SK-N-SH (cell line): ENCODE results near the gene OCEL1. TPM values are rescaled to one million over a fixed set of nuclear protein-coding genes. Genes with fewer than 3 reads are reported as not detected.

Source experiments
- CTCF ChIA-PET: fragments of 300-600, 350-600 bp; formaldehyde crosslinking; extraction: SDS; loops from one replicate; lab custom pipeline; 2021; lab: Yijun Ruan, JAX
- POLR2A ChIA-PET: fragments of 350-600 bp; sonication (Branson Sonifier 250); formaldehyde crosslinking; extraction: SDS; loops from one replicate; lab custom pipeline; 2020; ENCODE audit warnings: antibody characterized with exemption, inconsistent platforms; lab: Yijun Ruan, JAX
- DNase-seq: peaks from one replicate; pipeline ENCODE4 v3.0.0; 2012
- H2AFZ ChIP-seq: fragments of 200-600 bp; sonication (generic); 2 replicates; pipeline ENCODE4 v1.8.1; 2016; ENCODE audit warnings: antibody characterized with exemption, mild to moderate bottlenecking, low read depth
- H3F3A ChIP-seq: fragments of 200-600 bp; sonication (generic); replicated peaks from 2 replicates; pipeline ENCODE3; 2016; ENCODE audit warnings: antibody characterized with exemption, mild to moderate bottlenecking; ENCODE audit not compliant: insufficient read depth
- H3K27ac ChIP-seq, 2 experiments: fragments of 200-500 bp in 1 of 2; fragments of 200-600 bp in 1 of 2; sonication (Bioruptor generic) in 1 of 2; sonication (generic), shearing (Covaris generic) in 1 of 2; 2 replicates each; pipeline versions ENCODE4 v1.5.1 to v1.6.1; 2014 to 2016; ENCODE audit warnings: low read depth in 2 of 2, inconsistent platforms in 1 of 2, low read length in 1 of 2, mild to moderate bottlenecking in 1 of 2, mixed read lengths in 1 of 2
- H3K27me3 ChIP-seq: fragments of 200-600 bp; sonication (generic), shearing (Covaris generic); 2 replicates; pipeline ENCODE4 v1.6.1; 2016; ENCODE audit warnings: mixed run types; ENCODE audit not compliant: insufficient read depth
- H3K36me3 ChIP-seq, 2 experiments: fragments of 200-500 bp in 1 of 2; fragments of 200-600 bp in 1 of 2; sonication (Bioruptor generic) in 1 of 2; sonication (generic) in 1 of 2; replicated peaks in 1 of 2; 2 replicates each; pipeline versions ENCODE3 to v1.5.1; 2014 to 2016; ENCODE audit warnings: low read length in 1 of 2, mild to moderate bottlenecking in 1 of 2; ENCODE audit not compliant: insufficient read depth in 2 of 2, control insufficient read depth in 1 of 2
- H3K4me1 ChIP-seq, 2 experiments: fragments of 200-500 bp in 1 of 2; fragments of 200-600 bp in 1 of 2; sonication (Bioruptor generic) in 1 of 2; sonication (generic), shearing (Covaris generic) in 1 of 2; 2 replicates each; pipeline versions ENCODE4 v1.5.1 to v1.6.1; 2014 to 2016; ENCODE audit warnings: low read depth in 1 of 2, low read length in 1 of 2, mixed run types in 1 of 2; ENCODE audit not compliant: insufficient read depth in 2 of 2, control insufficient read depth in 1 of 2
- H3K4me2 ChIP-seq: fragments of 200-600 bp; sonication (generic), shearing (Covaris generic); 2 replicates; pipeline ENCODE4 v1.6.1; 2017; ENCODE audit warnings: mixed run types
- H3K4me3 ChIP-seq, 2 experiments: fragments of 200-500 bp in 1 of 2; fragments of 200-600 bp in 1 of 2; sonication (Bioruptor generic) in 1 of 2; sonication (generic), shearing (Covaris generic) in 1 of 2; 2 replicates each; pipeline versions ENCODE4 v1.5.1 to v1.8.1; 2014 to 2016; ENCODE audit warnings: low read depth in 2 of 2, inconsistent platforms in 1 of 2, low read length in 1 of 2, mild to moderate bottlenecking in 1 of 2, mixed read lengths in 1 of 2, moderate library complexity in 1 of 2
- H3K79me2 ChIP-seq: fragments of 200-600 bp; sonication (generic); 2 replicates; pipeline ENCODE4 v1.8.1; 2017; ENCODE audit warnings: mild to moderate bottlenecking; ENCODE audit not compliant: insufficient read depth
- H3K9ac ChIP-seq: fragments of 200-600 bp; sonication (generic); 2 replicates; pipeline ENCODE4 v1.6.1; 2017; ENCODE audit warnings: mixed run types
- H3K9me2 ChIP-seq: fragments of 200-600 bp; sonication (generic); 2 replicates; pipeline ENCODE4 v1.6.1; 2017; ENCODE audit warnings: mixed run types
- H3K9me3 ChIP-seq: fragments of 200-600 bp; sonication (generic); 2 replicates; pipeline ENCODE4 v1.6.1; 2017; ENCODE audit warnings: mixed run types, mild to moderate bottlenecking, moderate library complexity
- H4K20me1 ChIP-seq: fragments of 200-600 bp; sonication (generic); 2 replicates; pipeline ENCODE4 v1.6.1; 2017; ENCODE audit warnings: mild to moderate bottlenecking, mixed run types; ENCODE audit not compliant: insufficient read depth
- CHD2 ChIP-seq: fragments of 150-350 bp; IDR thresholded peaks from 2 replicates; pipeline ENCODE4 v1.6.1; 2018; ENCODE audit warnings: low read length; ENCODE audit not compliant: partially characterized antibody
- CTCF ChIP-seq: fragments of 200-600 bp; sonication (generic); IDR thresholded peaks from 2 replicates; pipeline ENCODE4 v1.6.1; 2017; ENCODE audit warnings: antibody characterized with exemption, mild to moderate bottlenecking, moderate library complexity
- EP300 ChIP-seq, 2 experiments: IDR thresholded peaks; 2 replicates each; pipeline versions ENCODE4 v1.4.0 to v1.6.1; 2012; ENCODE audit warnings: borderline replicate concordance in 1 of 2, low read depth in 1 of 2, low read length in 1 of 2
- FOXJ3 ChIP-seq: sonication (generic); formaldehyde crosslinking; IDR thresholded peaks from 2 replicates; pipeline ENCODE4 v1.5.1; 2020; ENCODE audit warnings: mild to moderate bottlenecking, missing genetic modification reagents
- JUND ChIP-seq: IDR thresholded peaks from 2 replicates; pipeline ENCODE4 v1.4.0; 2012
- MAX ChIP-seq: IDR thresholded peaks from 2 replicates; pipeline ENCODE4 v1.4.0; 2012; ENCODE audit warnings: low read depth
- MEF2A ChIP-seq: IDR thresholded peaks from 2 replicates; pipeline ENCODE4 v1.4.0; 2012; ENCODE audit warnings: low read depth, borderline replicate concordance
- NRF1 ChIP-seq: IDR thresholded peaks from 2 replicates; pipeline ENCODE4 v1.6.1; 2012; ENCODE audit warnings: low read depth, mild to moderate bottlenecking, low read length
- PBX3 ChIP-seq: IDR thresholded peaks from 2 replicates; pipeline ENCODE4; 2012
- REST ChIP-seq: IDR thresholded peaks from 2 replicates; pipeline ENCODE4 v1.6.1; 2012; ENCODE audit warnings: mild to moderate bottlenecking, low read depth, low read length, moderate library complexity
- RFX5 ChIP-seq: IDR thresholded peaks from 2 replicates; pipeline ENCODE4 v1.6.1; 2012; ENCODE audit warnings: mild to moderate bottlenecking, improper control_type of control experiment, low read length
- RXRA ChIP-seq: IDR thresholded peaks from 2 replicates; pipeline ENCODE4 v1.4.0; 2012; ENCODE audit warnings: low read depth, mild to moderate bottlenecking, borderline replicate concordance
- SIN3A ChIP-seq: IDR thresholded peaks from 2 replicates; pipeline ENCODE4 v1.6.1; 2012; ENCODE audit warnings: low read depth, mild to moderate bottlenecking, low read length, moderate library complexity, borderline replicate concordance
- TAF1 ChIP-seq: IDR thresholded peaks from 2 replicates; pipeline ENCODE4 v1.6.1; 2012; ENCODE audit warnings: low read depth, mild to moderate bottlenecking, low read length, moderate library complexity, borderline replicate concordance
- TCF12 ChIP-seq: IDR thresholded peaks from 2 replicates; pipeline ENCODE4 v1.4.0; 2012
- TEAD4 ChIP-seq: IDR thresholded peaks from 2 replicates; pipeline ENCODE4 v1.4.0; 2012; ENCODE audit warnings: mild to moderate bottlenecking, borderline replicate concordance; ENCODE audit not compliant: insufficient read depth
- WGBS: methylation state at CpG from one replicate; pipeline ENCODE4 v1.1.6; 2017; ENCODE audit warnings: low lambda C conversion rate; 5-methylcytosine and 5-hydroxymethylcytosine counted together
- polyA plus RNA-seq, 3 experiments: library from polyadenylated mRNA; depleted of rRNA; stranded (reverse); fragments of >200 nt; gene quantifications; 2 replicates each; pipeline ENCODE4 v1.2.3, GENCODE V29; 2012
- TF ChIP-seq, protein P1 (sequence below): fragments of 150-350 bp; IDR thresholded peaks from 2 replicates; pipeline ENCODE4 v1.6.1; 2016; ENCODE audit warnings: mild to moderate bottlenecking, low read depth, low read length
- TF ChIP-seq, protein P2 (sequence below): IDR thresholded peaks from 2 replicates; pipeline ENCODE4 v1.4.0; 2012; ENCODE audit warnings: low read depth, borderline replicate concordance

The OCEL1 gene
- polyA plus RNA-seq, 1 of the 3 experiments (the other 2 are of a cell fraction), result 9.8 TPM

- H2AFZ ChIP-seq, result no peak overlapping the region
- peaks cover 12 to 23% of the 10 kb centered on the region in 2 experiments for H3K36me3 ChIP-seq
- no peak for TF ChIP-seq TAF1
- H3K9me2 ChIP-seq, result no peaks in the 10 kb centered on the region
- peaks cover 13 to 24% of the 10 kb centered on the region in 2 experiments; a peak in 3 of 4 replicates for H3K4me1 ChIP-seq
- H3K27me3 ChIP-seq, result no peaks in the 10 kb centered on the region
- no peak overlapping the region for H3K4me2 ChIP-seq
- peaks cover 17% of the 10 kb centered on the region for H4K20me1 ChIP-seq
- H3K27ac ChIP-seq, result no peak overlapping the region
- no peak overlapping the region for H3K4me3 ChIP-seq
- H3K9me3 ChIP-seq, result no peaks in the 10 kb centered on the region
- peaks cover 16% of the 10 kb centered on the region for H3F3A ChIP-seq
- POLR2A ChIA-PET, result no interaction called here
- WGBS, result 95% methylated on average over 23 of the region's 25 CpGs
- CTCF ChIA-PET, result interaction anchor here (1.4 kb wide), 1 partner anchor 26 kb away, joined by 3 read pairs; no protein-coding TSS in a partner anchor
- H3K9ac ChIP-seq, result no peak overlapping the region
- peaks cover 38% of the 10 kb centered on the region for H3K79me2 ChIP-seq
- DNase-seq, result no peak
These were observed 6.2 kb downstream of the OCEL1 start for GRCh38 chr19:17232258-17232657.

- H3K36me3 ChIP-seq, result peaks cover 12 to 23% of the 10 kb centered on the region in 2 experiments
- peak overlapping the region; percentile 34; the same call in 1 of the 2 replicates for H3K9ac ChIP-seq
- H3K9me2 ChIP-seq, result no peaks in the 10 kb centered on the region
- H3K4me2 ChIP-seq, result peak overlapping the region; percentile 97
- H2AFZ ChIP-seq, result no peak overlapping the region
- H3K4me3 ChIP-seq, result peak overlapping the region; percentile 53 to 70
- ChIA-PET CTCF (interaction anchor here (0.6 to 4.4 kb wide), 6 partner anchors 8 to 164 kb away, joined by 3 to 29 read pairs (median 6); partner anchors contain the start of genes ANKLE1, OCEL1 and USE1), POLR2A (interaction anchor here (0.8 to 2.4 kb wide), 3 partner anchors 9 to 20 kb away, joined by 5 to 12 read pairs (median 12); partner anchors contain the start of genes OCEL1 and USE1)
- peak overlapping the region; percentile 39 to 83; a peak in 3 of 4 replicates for H3K27ac ChIP-seq
- no peaks in the 10 kb centered on the region for H3K9me3 ChIP-seq
- H3K4me1 ChIP-seq, result peaks cover 13 to 21% of the 10 kb centered on the region in 2 experiments; a peak in 3 of 4 replicates
- 17% methylated on average over 9 of the region's 11 CpGs for WGBS
- H3K27me3 ChIP-seq, result no peaks in the 10 kb centered on the region
- peak; percentile 86 for DNase-seq
- peaks cover 57% of the 10 kb centered on the region for H3K79me2 ChIP-seq
- peaks cover 19% of the 10 kb centered on the region for H3F3A ChIP-seq
- peaks cover 17% of the 10 kb centered on the region for H4K20me1 ChIP-seq
- no peak for TF ChIP-seq RFX5
- TF ChIP-seq TEAD4, result no peak
- no peak for TF ChIP-seq PBX3
- TF ChIP-seq REST, result no peak
- TF ChIP-seq JUND, result no peak
- no peak for TF ChIP-seq MEF2A
- TF ChIP-seq TAF1, result no peak
- TF ChIP-seq, protein P1, sequence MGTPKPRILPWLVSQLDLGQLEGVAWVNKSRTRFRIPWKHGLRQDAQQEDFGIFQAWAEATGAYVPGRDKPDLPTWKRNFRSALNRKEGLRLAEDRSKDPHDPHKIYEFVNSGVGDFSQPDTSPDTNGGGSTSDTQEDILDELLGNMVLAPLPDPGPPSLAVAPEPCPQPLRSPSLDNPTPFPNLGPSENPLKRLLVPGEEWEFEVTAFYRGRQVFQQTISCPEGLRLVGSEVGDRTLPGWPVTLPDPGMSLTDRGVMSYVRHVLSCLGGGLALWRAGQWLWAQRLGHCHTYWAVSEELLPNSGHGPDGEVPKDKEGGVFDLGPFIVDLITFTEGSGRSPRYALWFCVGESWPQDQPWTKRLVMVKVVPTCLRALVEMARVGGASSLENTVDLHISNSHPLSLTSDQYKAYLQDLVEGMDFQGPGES, result no peak
- TF ChIP-seq CHD2, result no peak
- no peak for TF ChIP-seq RXRA
- TF ChIP-seq SIN3A, result no peak
- no peak for TF ChIP-seq NRF1
- TF ChIP-seq CTCF, result no peak
- TF ChIP-seq, protein P2, sequence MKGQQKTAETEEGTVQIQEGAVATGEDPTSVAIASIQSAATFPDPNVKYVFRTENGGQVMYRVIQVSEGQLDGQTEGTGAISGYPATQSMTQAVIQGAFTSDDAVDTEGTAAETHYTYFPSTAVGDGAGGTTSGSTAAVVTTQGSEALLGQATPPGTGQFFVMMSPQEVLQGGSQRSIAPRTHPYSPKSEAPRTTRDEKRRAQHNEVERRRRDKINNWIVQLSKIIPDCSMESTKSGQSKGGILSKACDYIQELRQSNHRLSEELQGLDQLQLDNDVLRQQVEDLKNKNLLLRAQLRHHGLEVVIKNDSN, result no peak
- no peak for TF ChIP-seq TCF12
- TF ChIP-seq EP300 (IDR thresholded peaks at IDR 0.05; ENCODE audit: borderline replicate concordance in 1 of 2, low read depth in 1 of 2, low read length in 1 of 2), result no peak
- no peak for TF ChIP-seq FOXJ3 (CRISPR knock-in tag)
- TF ChIP-seq MAX, result no peak; the same call in 1 of the 2 replicates
These were observed 8.9 kb downstream of the OCEL1 start for GRCh38 chr19:17234911-17235299.
